Suprapubic skin (tissue), 4 donors: ENCODE measurements around the gene PLCG2. TPM values are rescaled to one million over a fixed set of nuclear protein-coding genes. Genes with fewer than 3 reads are reported as not detected.

ENCODE experiments used
- DNase-seq, 2 donors: peaks; one replicate each; pipeline ENCODE4 v3.0.0-alpha.2; 2019; ENCODE audit warnings: low spot score in 2 of 2
- H3K27ac ChIP-seq: fragments of 200-600 bp; sonication (generic); one replicate; pipeline ENCODE4 v1.5.1; 2019
- H3K27me3 ChIP-seq: fragments of 200-600 bp; sonication (generic); one replicate; pipeline ENCODE4 v1.5.1; 2019
- H3K36me3 ChIP-seq: fragments of 200-600 bp; sonication (generic); one replicate; pipeline ENCODE4 v1.5.1; 2019
- H3K4me1 ChIP-seq: fragments of 200-600 bp; sonication (generic); one replicate; pipeline ENCODE4 v1.5.1; 2019
- H3K4me3 ChIP-seq: fragments of 200-600 bp; sonication (generic); one replicate; pipeline ENCODE4 v1.5.1; 2019; ENCODE audit warnings: mild to moderate bottlenecking
- H3K9me3 ChIP-seq: fragments of 200-600 bp; sonication (generic); one replicate; pipeline ENCODE4 v1.5.1; 2019
- EP300 ChIP-seq: sonication (generic); formaldehyde crosslinking; IDR thresholded peaks from one replicate; pipeline ENCODE4 v1.6.1; 2017; ENCODE audit warnings: antibody characterized with exemption
- POLR2A ChIP-seq, 2 donors: fragments of 450-650 bp; IDR thresholded peaks; one replicate each; pipeline ENCODE4 v1.6.1; 2017; ENCODE audit warnings: antibody characterized with exemption in 2 of 2, mild to moderate bottlenecking in 2 of 2, moderate library complexity in 2 of 2
- POLR2AphosphoS5 ChIP-seq, 3 donors: sonication (generic); formaldehyde crosslinking; IDR thresholded peaks; one replicate each; pipeline ENCODE4 v1.6.1; 2017; ENCODE audit warnings: antibody characterized with exemption in 3 of 3
- WGBS: methylation state at CpG from one replicate; pipeline ENCODE4 v1.1.5; 2018; 5-methylcytosine and 5-hydroxymethylcytosine counted together
- total RNA-seq, 4 donors: library from RNA; depleted of rRNA; stranded (reverse); fragments of >200 nt; gene quantifications; one replicate each; pipeline ENCODE4 v1.1.0, GENCODE V29; 2016
- TF ChIP-seq, protein P1 (sequence below), 2 donors: fragments of 200-600 bp in 1 of 2; fragments of 450-650 bp in 1 of 2; sonication (generic) in 1 of 2; IDR thresholded peaks; one replicate each; pipeline ENCODE4 v1.5.1; 2016 to 2019; ENCODE audit warnings: antibody characterized with exemption in 2 of 2, mild to moderate bottlenecking in 1 of 2, moderate library complexity in 1 of 2

Gene PLCG2
- total RNA-seq, 4 donors from 2014 or later: 6.5 to 24.1 (median 10.5) TPM

DNA sequence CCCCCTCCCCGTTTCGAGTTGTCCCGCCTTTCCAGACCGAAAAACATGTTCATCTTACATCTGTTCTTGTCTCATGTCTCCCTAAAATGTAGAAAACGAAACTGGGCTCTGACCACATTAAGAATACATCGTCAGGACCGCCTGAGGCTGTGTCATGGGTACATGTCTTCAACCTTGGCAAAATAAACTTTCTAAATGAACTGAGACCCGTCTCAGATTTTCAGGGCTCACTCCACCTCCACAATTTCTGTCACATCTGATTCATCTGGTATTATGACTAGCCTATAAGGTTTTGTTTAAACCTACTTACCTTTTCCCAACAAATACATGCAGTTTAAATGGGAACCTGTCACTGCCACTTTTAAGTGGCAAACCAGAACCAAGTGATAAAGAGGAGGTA is 231.6 kb downstream of the PLCG2 start:
- Histone ChIP-seq H3K27me3 (peaks cover 4% of the 10 kb centered on the region), H3K4me1 (peaks cover 7% of the 10 kb centered on the region), H3K4me3 (peak overlapping the region; percentile 55), H3K36me3 (no peaks in the 10 kb centered on the region), H3K27ac (peak overlapping the region; percentile 72), H3K9me3 (peaks cover 8% of the 10 kb centered on the region)
- WGBS: 61% methylated on average over 8 of the region's 8 CpGs
- TF ChIP-seq POLR2AphosphoS5 (IDR thresholded peaks at IDR 0.05) (no peak), EP300 (no peak), POLR2A (IDR thresholded peaks at IDR 0.05) (no peak)
- TF ChIP-seq, protein P1, sequence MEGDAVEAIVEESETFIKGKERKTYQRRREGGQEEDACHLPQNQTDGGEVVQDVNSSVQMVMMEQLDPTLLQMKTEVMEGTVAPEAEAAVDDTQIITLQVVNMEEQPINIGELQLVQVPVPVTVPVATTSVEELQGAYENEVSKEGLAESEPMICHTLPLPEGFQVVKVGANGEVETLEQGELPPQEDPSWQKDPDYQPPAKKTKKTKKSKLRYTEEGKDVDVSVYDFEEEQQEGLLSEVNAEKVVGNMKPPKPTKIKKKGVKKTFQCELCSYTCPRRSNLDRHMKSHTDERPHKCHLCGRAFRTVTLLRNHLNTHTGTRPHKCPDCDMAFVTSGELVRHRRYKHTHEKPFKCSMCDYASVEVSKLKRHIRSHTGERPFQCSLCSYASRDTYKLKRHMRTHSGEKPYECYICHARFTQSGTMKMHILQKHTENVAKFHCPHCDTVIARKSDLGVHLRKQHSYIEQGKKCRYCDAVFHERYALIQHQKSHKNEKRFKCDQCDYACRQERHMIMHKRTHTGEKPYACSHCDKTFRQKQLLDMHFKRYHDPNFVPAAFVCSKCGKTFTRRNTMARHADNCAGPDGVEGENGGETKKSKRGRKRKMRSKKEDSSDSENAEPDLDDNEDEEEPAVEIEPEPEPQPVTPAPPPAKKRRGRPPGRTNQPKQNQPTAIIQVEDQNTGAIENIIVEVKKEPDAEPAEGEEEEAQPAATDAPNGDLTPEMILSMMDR (IDR thresholded peaks at IDR 0.05): no peak
- no peak for DNase-seq

GRCh38 chr16:82011199-82011641 is 232.1 kb downstream of the PLCG2 start, which contains the start of gene SDR42E1:
TSS of gene SDR42E1 (minus strand) at chr16:82011470. CDS start at chr16:82000858, 10,612 bp downstream.
- peak in 1 of 2 donors; percentile 68 for DNase-seq
- peaks cover 8% of the 10 kb centered on the region for H3K9me3 ChIP-seq
- peak within 1 kb of the TSS; percentile 72 for H3K27ac ChIP-seq
- H3K4me1 ChIP-seq: peaks cover 11% of the 10 kb centered on the region
- no peaks in the 10 kb centered on the region for H3K36me3 ChIP-seq
- peaks cover 4% of the 10 kb centered on the region for H3K27me3 ChIP-seq
- TF ChIP-seq EP300: no peak
- no peak for TF ChIP-seq POLR2A (IDR thresholded peaks at IDR 0.05)
- TF ChIP-seq, protein P1 (IDR thresholded peaks at IDR 0.05): no peak
- peak in 1 of 3 donors; percentile 4 for TF ChIP-seq POLR2AphosphoS5 (IDR thresholded peaks at IDR 0.05)
- peak within 1 kb of the TSS; percentile 55 for H3K4me3 ChIP-seq
- 17% methylated on average over 11 of the region's 32 CpGs for WGBS

Other genes starting within 250 kb of the PLCG2 start
- gene SDR42E1, start 232.2 kb downstream of the PLCG2 start, total RNA-seq: 10 to 100 TPM; 21.5 to 34.6 (median 28.3) TPM